Measurements from ENCODE around the gene LHX5. TPM values are rescaled to one million over a fixed set of nuclear protein-coding genes. Genes with fewer than 3 reads are reported as not detected.

Gene LHX5
- total RNA-seq, 1 experiment from 2014 or later = not detected

- peaks cover 100% of the 10 kb centered on the region for H3K27me3 ChIP-seq (replicated peaks; ENCODE audit: insufficient read depth, low read depth, low read length, poor library complexity)
- no peak overlapping the region for H3K4me3 ChIP-seq (ENCODE audit: low read depth, low read length, poor library complexity, severe bottlenecking)
- no peaks in the 10 kb centered on the region for H3K4me1 ChIP-seq (ENCODE audit: insufficient read depth, low read length, poor library complexity, severe bottlenecking)
- POLR2A ChIA-PET (ENCODE audit: low non-redundant PET) = no interaction called here
- TF ChIP-seq, protein P1, sequence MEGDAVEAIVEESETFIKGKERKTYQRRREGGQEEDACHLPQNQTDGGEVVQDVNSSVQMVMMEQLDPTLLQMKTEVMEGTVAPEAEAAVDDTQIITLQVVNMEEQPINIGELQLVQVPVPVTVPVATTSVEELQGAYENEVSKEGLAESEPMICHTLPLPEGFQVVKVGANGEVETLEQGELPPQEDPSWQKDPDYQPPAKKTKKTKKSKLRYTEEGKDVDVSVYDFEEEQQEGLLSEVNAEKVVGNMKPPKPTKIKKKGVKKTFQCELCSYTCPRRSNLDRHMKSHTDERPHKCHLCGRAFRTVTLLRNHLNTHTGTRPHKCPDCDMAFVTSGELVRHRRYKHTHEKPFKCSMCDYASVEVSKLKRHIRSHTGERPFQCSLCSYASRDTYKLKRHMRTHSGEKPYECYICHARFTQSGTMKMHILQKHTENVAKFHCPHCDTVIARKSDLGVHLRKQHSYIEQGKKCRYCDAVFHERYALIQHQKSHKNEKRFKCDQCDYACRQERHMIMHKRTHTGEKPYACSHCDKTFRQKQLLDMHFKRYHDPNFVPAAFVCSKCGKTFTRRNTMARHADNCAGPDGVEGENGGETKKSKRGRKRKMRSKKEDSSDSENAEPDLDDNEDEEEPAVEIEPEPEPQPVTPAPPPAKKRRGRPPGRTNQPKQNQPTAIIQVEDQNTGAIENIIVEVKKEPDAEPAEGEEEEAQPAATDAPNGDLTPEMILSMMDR (conservative IDR thresholded peaks at IDR 0.05; ENCODE audit: low read depth, low read length) = no peak
- no peak for TF ChIP-seq EZH2 (IDR thresholded peaks at IDR 0.05; ENCODE audit: borderline replicate concordance, low read depth, low read length, poor library complexity, severe bottlenecking)
- H3K27ac ChIP-seq (ENCODE audit: low read depth, low read length, poor library complexity, severe bottlenecking) = no peak overlapping the region
- DNase-seq (ENCODE audit: low spot score) = no peak
- H3K36me3 ChIP-seq (ENCODE audit: insufficient read depth, low read length, poor library complexity, severe bottlenecking) = no peaks in the 10 kb centered on the region
- intact Hi-C loops (cut with micrococcal nuclease; ENCODE audit: unreplicated experiment) = no loop called here
- CTCF ChIA-PET = no interaction called here
- no peaks in the 10 kb centered on the region for H3K9me3 ChIP-seq (ENCODE audit: low read depth, low read length, poor library complexity, severe bottlenecking)
- no TSS peak for BruUV-seq (replicated peaks)
These were observed 2.3 kb downstream of the LHX5 start for GRCh38 chr12:113469224-113469948.

- peaks cover 100% of the 10 kb centered on the region for H3K27me3 ChIP-seq (replicated peaks; ENCODE audit: insufficient read depth, low read depth, low read length, poor library complexity)
- H3K9me3 ChIP-seq (ENCODE audit: low read depth, low read length, poor library complexity, severe bottlenecking) = no peaks in the 10 kb centered on the region
- ChIA-PET POLR2A (ENCODE audit: low non-redundant PET) (no interaction called here), CTCF (no interaction called here)
- no peaks in the 10 kb centered on the region for H3K36me3 ChIP-seq (ENCODE audit: insufficient read depth, low read length, poor library complexity, severe bottlenecking)
- H3K4me1 ChIP-seq (ENCODE audit: insufficient read depth, low read length, poor library complexity, severe bottlenecking) = no peaks in the 10 kb centered on the region
- intact Hi-C loops (cut with micrococcal nuclease; ENCODE audit: unreplicated experiment) = no loop called here
- no peak overlapping the region for H3K4me3 ChIP-seq (ENCODE audit: low read depth, low read length, poor library complexity, severe bottlenecking)
- BruUV-seq (replicated peaks) = no TSS peak
- TF ChIP-seq, protein P1 (conservative IDR thresholded peaks at IDR 0.05; ENCODE audit: low read depth, low read length) = no peak
- no peak for TF ChIP-seq EZH2 (IDR thresholded peaks at IDR 0.05; ENCODE audit: borderline replicate concordance, low read depth, low read length, poor library complexity, severe bottlenecking)
- H3K27ac ChIP-seq (ENCODE audit: low read depth, low read length, poor library complexity, severe bottlenecking) = no peak overlapping the region
- no peak for DNase-seq (ENCODE audit: low spot score)
These were observed 3.1 kb downstream of the LHX5 start for GRCh38 chr12:113468365-113469223.

DNA sequence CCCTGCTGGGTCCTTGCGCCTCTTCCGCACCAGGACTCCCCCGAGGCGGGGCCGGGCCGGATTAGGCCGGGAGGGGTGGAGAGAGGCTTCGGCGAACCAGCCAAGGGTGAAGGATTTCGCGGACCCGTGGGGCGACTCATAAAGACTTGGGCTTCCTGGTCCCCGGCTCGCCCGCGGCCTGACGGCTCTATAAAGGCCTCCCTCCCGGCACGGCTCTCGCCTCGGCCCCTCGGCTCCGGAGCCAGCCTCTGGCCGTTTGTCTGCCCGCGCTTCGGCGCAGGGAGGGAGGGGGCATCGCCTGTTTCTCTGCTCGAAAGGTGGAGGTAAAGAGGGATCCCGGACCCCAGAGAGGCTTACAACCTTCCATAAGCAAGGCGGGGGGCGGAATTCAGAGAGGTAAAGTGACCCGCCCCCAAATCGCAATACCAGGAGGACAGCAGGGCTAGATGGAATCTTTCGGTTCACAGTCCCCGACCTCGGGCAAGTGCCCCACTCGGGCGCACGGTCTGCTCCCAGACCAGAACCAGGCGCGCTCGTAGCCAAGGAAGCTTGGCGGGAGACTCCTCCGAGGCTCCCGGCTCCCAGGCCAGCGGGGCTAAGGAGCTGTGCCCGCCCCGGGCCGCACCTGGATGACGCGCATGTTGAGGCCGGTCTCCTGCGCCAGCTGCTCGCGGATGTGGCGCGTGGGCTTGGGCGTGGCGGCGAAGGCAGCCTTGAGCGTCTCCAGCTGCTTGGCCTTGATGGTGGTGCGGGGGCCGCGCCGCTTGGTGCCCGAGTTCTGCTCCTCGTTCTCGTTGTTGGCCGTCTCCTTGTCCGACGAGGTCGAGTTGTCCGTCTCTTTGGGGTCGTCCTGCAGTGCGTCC lies 3.9 kb downstream of the LHX5 start:
- BruUV-seq (replicated peaks) = no TSS peak
- ChIA-PET POLR2A (ENCODE audit: low non-redundant PET) (no interaction called here), CTCF (no interaction called here)
- H3K27ac ChIP-seq (ENCODE audit: low read depth, low read length, poor library complexity, severe bottlenecking) = no peak overlapping the region
- peaks cover 100% of the 10 kb centered on the region for H3K27me3 ChIP-seq (replicated peaks; ENCODE audit: insufficient read depth, low read depth, low read length, poor library complexity)
- DNase-seq (ENCODE audit: low spot score) = no peak
- no peaks in the 10 kb centered on the region for H3K36me3 ChIP-seq (ENCODE audit: insufficient read depth, low read length, poor library complexity, severe bottlenecking)
- peak overlapping the region; percentile 17 for H3K4me3 ChIP-seq (ENCODE audit: low read depth, low read length, poor library complexity, severe bottlenecking)
- TF ChIP-seq, protein P1 (conservative IDR thresholded peaks at IDR 0.05; ENCODE audit: low read depth, low read length) = no peak
- peak; percentile 100 for TF ChIP-seq EZH2 (IDR thresholded peaks at IDR 0.05; ENCODE audit: borderline replicate concordance, low read depth, low read length, poor library complexity, severe bottlenecking)
- intact Hi-C loops (cut with micrococcal nuclease; ENCODE audit: unreplicated experiment) = no loop called here
- peaks cover 4% of the 10 kb centered on the region for H3K4me1 ChIP-seq (ENCODE audit: insufficient read depth, low read length, poor library complexity, severe bottlenecking)
- H3K9me3 ChIP-seq (ENCODE audit: low read depth, low read length, poor library complexity, severe bottlenecking) = no peaks in the 10 kb centered on the region
